Stimulated activated CD8-positive, alpha-beta memory T cell treated with anti-CD3 and anti-CD28 coated beads, Interleukin-12 subunit alpha, Interleukin-12 subunit beta, amount 100 ng/mL, for 1 hour (primary cell): Measurements from ENCODE around the gene PMEPA1.
A peak's percentile ranks its signal among the peaks of the same experiment; 100 is the strongest.

Source experiments
- DNase-seq: peaks from one replicate; pipeline ENCODE4 v3.0.0-alpha.2; 2020; ENCODE audit warnings: low read depth

Gene PMEPA1, protein sequence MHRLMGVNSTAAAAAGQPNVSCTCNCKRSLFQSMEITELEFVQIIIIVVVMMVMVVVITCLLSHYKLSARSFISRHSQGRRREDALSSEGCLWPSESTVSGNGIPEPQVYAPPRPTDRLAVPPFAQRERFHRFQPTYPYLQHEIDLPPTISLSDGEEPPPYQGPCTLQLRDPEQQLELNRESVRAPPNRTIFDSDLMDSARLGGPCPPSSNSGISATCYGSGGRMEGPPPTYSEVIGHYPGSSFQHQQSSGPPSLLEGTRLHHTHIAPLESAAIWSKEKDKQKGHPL

DNA sequence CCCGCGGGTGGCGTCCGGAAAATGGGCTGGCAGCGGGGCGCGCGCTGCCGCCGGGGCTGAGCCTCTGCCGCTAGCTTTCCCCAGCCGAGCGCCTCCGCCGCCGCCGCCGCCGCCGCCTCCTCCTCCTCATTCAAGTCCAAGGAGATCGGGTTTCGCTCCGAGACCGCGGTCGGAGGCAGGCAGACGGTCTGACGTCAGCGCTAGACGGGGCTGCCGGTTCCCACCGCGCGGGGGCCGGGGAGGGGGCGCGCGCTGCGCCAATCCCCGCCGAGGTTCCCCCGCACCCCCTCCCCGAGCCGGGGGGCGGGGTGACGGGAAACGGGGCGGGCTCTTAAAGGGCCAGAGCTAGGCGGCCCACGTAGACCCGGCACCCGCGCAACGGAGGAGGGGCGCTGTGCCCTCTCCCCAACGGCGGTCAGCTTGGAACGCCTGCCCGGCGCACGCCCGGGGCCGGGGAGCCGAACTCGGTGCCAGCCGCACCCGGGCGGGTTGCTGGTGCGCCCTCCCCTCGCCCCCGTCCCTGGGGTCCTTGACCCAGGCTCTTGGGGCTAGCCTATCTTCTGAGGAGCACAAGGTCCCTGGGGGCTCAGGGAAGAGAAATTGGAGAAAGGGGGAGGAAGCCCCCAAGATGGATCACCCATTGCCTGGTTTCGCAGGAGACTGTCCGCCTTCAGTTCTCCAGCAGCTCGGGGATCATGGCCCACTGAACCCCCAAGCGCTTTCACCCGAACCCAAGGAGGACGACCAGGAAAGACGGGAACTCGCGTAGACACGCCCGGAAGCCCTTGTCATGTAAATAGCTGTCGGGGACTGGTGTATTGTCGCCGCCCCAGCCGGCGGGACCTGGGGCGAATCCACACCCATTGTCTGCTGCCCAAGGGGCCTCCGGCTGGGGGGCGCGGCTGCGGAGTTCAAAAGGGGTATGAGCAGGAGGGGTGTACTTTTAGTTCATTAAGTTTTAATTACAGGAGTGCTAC lies at the start of gene PMEPA1:
Gene PMEPA1 (minus strand): TSS at position 193 of the 977 bp plus-strand sequence. CDS start 433 bp downstream, outside the sequence.
- peak; percentile 85 for DNase-seq

DNA sequence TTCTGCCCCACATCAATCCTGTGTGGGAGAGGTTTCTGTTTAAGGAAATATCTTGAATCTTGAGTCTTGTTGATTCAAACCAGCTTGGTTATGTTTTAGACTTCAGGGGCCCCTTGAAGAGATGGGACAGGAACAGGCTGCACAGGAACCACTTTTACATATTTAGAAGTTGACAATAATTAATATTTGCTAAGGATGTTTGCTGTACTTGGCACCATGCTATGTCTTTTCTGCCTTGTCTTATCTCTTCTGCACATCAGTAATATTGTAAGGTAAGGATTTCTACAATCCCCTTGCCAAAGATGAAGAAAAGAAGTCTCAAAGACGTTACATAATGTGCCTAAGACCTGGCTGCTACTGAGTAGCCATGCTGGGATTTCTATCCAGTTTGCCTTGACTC lies 48.0 kb upstream of the PMEPA1 start:
- DNase-seq: no peak

DNA sequence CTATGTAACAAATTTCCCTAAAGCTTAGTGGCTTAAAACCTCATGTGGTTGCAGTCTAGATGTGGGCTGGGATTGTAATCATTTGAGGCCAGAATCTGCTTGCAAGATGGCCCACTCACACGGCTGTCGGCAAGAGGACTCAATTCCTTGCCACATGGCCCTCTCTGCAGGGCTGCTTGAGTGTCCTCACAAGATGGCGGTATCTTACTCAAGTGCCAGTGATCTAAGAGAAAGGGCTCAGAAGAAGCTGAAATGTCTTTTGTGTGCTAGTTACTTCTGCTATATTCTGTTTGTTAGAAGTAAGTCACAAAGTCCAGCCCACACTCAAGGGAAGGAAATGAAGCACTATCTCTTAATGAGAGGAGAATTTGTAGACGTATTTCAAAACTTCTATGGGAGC lies 47.1 kb upstream of the PMEPA1 start:
- DNase-seq: no peak

DNA sequence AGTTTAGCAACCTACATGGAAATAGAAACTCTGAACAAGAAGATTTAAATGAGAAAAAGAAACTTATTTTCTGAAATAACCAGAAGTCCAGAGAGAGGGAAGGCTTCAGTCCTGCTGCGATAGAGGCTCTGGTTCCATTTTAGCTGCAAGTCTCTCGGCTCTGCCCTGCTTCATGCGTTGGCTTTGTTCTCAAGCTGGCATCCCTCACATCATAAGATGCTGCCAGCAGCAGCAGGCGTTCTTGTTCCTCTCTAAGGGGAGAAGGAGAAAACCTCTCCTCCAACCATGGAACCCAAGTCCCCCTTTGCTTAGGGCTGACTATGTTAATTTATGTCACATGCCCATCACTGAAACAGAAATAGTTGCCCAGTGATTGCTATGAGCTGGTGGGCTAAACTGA lies 46.4 kb upstream of the PMEPA1 start:
- no peak for DNase-seq

DNA sequence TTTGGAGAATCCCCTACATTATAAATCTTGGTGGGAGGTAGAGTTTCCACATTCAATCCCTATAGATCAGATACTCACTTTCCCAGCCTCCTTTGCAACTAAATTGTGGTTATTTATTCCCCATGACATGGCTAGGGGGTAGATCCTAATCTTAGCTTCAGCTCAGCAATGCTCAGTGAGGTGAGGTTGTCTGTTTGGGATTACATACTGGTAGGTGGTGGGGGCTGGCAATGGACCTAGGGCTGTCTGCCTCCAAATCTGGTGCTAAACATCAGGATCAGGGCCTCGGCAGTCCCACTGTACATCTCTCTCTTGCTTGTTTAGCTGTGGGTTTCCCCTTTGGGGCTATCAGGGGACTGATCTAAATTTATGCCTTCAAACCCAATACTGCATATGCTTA lies 45.8 kb upstream of the PMEPA1 start:
- no peak for DNase-seq

DNA sequence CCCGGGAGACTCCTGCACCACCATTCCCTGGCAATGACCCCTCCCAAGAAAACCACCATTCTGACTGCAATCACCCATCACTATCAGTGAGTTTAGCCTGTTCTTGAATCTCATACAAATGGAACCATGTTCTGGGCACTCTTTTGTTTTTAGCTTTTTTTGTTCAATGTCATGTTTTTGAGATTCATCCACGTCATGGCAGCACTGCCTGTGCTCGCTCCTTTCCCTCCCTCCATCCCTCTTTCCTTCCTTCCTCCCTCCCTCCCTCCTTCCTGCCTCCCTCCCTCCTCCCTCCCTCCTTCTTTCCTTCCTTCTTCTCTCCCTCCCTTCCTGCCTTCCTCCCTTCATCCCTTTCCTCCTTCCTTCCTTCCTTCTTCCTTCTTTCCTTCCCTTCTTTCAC lies 44.4 kb upstream of the PMEPA1 start:
- no peak for DNase-seq

DNA sequence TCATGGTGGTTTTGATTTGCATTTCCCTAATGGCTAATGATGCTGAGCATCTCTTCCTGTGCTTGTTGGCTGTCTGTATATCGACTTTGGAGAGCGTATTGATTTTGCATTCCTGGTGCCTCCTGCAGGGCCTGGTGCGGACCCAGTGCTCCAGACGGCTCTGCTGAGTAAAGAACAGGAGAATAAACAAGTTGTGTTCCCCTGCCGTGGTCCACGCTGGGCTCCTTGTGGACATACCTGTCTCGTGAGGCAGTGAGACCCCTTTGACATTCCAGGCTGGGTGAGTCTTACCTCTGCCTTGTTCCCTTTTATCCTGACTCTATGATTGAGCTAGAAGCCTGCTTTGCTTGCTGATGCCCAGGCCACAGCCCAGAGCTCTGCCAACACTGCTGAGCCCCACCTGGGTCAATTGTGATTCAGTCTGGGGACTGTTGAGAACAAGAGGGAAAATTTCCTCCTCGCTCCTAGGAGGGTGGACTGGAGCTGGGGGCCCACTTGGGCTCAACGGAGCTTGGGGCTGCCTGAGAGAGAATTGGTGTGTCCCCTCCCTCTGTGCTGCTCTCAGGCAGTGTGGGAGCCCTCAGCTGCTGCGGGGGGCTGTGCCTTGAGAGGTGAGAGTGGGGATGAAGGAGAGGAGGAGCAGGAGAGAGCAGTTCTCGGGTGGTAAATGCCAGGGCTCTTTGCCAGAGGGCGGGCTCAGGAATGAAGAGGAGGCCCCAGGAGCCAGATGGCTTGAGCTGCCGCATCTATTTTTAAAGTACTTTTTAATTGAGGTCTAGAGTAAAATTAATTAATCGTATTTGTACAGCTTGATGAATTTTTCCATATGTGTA lies 43.7 kb upstream of the PMEPA1 start:
- DNase-seq: no peak

DNA sequence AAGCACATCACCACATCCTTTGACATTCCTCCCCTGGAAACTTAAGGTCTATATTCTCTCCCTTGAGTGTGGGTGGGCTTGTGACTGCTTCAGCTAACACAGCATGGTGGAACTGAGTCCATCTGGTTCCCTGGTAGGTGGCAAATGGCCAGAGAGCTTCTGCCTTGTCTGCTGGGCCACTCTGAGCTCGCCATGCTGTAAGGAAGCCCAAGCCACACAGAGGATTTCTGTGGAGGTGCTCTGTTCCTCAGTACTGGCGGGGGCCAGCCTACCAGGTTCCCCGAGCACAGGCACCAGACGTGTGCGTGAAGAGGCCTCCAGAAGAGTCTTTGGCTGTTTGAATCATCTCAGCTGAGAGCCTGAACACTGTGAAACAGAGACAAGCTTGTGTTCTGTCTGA lies 41.6 kb upstream of the PMEPA1 start:
- no peak for DNase-seq

DNA sequence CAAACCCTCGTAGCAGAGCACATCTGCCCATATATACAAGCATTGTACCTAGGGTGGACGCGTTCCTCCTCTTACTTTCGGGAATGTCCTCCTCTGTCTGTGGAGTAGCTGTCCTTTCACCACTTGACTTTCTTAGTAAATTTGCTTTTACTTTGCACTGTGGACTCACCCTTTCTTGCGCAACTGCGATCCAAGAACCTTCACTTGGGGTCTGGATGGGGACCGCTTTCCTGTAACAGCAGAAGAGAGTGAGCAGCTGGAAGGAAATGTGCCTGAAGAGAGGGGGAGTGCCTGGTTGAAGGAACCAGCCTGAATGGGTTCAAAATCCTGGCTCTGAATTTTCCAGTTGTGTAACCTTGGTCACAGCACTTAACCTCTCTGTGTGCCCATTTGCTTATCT lies 40.1 kb upstream of the PMEPA1 start:
- no peak for DNase-seq

DNA sequence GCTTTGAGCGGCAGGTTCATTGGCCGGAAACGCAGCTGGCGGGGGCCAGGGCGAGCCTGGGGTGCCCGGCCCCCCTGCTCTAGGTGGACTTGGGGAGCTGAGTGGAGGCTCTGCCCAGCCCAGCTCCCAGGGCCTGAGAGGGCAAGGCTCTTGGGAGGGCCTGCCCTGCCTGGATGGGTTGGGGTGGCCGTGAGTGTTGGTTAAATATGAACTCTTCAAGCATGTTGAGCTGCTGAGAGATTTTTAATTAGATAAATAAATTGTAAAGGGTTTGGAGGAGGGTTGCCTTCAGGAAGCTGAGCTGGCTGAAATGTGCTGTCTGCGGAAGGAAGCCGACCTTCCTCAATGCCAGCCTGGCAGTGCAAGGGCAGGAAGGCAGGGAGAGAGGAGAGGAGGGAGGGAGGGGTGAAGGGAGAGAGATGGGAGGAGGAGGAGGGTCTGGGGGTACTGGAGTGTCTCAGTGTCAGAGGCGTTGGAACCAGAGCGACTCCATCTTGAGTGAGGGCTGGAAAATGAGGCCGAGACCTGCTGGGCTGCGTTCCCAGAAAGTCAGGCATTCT lies 39.4 kb upstream of the PMEPA1 start:
- DNase-seq: no peak

DNA sequence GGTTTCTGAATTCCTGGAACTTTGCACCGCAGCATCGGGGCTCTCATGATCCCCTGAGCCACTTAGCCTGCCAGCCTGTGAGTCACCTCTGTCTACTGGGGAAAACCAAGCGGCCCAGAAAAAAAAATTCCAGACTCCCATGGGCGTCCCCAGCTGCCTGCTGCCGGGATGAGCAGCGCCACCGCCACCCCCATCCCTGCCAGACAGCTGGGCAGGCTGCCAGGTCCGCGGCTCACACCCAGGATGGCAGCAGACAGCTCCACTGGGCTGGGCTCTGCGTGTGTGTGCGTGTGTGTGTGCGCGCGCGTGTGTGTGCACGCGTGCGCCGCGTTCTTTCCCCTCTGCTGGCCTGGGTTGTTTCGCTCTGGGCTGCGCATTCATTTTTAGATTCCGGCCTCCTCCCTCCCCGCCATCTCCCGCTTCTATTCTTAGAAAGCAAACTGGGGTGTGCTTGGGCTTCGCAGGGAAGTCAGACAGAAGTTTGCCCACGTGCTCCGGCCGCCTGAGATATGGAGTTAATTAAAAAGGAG lies 38.9 kb upstream of the PMEPA1 start:
- no peak for DNase-seq

DNA sequence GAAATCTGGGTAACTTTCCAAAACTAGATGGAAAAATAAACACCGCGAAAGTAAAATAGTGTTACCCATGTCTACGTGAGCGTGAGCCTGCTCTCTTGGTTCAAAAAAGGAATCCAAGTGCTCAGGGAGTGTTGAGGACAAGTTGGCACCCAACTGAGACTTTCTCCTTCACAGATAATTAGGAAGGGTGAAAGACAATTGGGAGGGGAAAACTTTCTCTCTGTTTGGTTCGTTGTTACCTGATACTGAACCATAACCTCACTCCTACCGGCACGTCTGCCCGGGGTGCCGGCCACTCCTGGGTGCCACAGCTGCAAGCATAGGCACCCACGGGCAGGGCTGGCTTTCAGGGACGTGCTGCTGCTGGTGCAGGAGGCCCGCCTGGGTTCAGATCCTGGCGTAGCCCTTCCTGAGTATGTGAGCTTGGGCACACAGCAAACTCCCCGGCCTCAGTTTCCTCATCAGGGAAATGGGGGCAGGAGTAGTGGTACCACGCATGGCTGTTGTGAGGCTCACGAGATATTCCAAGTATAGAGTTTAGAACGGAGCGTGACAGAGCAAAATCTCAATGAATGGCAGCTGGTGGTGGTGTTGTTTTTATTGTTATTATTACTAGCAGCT lies 38.2 kb upstream of the PMEPA1 start:
- DNase-seq: no peak

DNA sequence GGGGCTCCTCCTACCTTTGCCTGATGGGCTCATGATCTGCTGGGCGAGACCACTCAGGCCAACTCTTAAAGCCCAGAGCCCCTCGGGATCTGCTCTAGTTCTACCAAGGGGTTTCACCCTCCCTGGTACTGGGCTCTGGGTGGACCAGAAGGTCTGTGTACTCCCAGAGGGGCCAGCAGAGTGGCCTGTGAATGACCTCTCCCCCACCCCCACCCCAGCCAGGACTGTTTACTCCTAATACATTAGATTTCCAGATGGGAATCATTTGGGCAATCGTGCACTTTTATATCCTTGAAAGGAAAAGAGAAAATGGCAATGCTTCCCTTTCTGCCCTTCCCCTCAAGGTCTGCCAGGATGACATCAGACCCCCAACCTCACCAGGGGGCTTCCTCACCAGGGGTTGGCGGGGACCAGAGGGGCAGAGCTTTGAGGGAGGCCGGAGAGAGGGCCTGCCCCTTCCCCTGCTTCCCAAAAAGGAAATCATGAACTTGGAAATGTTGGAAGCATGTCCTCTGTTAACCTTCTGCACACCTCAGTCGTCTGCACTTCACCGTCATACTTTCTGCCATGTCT lies 37.1 kb upstream of the PMEPA1 start:
- DNase-seq: no peak

DNA sequence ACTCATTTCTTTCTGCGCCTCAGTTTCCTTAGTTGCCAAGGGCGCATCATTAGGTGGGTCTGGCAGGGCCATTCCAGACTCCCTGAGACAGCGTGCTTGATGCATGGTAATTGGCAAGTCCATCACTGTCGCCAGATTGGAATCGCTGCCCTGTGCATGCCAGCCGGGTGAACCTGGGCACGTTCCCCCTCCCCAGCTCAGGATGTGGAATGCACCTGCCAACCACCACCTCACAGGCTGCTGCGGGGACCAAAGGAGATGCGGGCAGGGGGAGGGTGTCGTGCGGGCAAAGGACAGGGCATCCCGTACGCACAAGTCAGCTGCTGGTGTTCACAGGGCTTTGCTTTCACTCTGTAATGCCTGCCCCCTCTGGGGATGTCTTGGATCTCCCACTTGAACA lies 36.4 kb upstream of the PMEPA1 start:
- no peak for DNase-seq

DNA sequence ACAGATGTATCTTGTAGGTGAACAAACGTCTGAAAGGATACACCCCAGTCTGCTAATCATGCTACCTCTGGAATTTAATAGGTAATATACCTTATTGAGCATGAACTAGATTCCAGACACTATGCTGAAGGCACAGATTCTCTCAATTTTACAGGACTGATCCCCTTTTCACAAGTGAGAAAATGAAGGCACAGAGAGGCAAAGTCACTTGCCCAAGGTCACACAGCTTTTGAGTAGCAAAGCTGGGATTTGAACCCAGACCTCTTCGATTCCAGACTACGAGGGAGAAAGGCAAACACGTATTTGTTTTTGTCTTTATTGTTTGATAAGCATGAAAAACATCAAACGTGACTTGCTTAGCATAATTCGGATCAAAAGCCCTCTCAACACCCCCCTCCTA lies 34.4 kb upstream of the PMEPA1 start:
- DNase-seq: no peak

DNA sequence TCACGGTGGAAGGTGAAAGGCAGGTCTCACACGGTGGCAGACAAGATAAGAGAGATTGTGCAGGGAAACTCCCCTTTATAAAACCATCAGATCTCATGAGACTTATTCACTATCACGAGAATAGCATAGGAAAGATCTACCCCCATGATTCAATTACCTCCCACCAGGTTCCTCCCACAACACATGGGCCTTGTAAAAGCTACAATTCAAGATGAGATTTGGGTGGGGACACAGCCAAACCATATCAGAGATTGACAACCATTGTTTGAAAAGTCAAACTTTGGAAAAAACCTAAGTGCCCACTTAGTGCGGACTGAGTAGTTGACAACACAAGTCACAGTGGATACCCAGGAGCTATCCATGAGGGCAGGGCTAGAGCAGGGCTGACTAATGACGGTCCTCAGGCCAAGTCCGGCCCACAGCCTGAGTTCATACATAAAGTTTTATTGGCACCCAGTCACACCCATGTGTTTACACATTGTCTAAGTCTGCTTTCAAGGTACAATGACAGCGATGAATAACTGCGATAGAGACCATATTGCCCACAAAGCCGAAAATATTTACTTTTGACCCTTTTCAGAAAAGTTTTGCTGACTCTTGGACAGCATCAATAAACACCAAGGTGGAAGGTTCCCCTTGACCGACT lies 33.8 kb upstream of the PMEPA1 start:
- DNase-seq: no peak

DNA sequence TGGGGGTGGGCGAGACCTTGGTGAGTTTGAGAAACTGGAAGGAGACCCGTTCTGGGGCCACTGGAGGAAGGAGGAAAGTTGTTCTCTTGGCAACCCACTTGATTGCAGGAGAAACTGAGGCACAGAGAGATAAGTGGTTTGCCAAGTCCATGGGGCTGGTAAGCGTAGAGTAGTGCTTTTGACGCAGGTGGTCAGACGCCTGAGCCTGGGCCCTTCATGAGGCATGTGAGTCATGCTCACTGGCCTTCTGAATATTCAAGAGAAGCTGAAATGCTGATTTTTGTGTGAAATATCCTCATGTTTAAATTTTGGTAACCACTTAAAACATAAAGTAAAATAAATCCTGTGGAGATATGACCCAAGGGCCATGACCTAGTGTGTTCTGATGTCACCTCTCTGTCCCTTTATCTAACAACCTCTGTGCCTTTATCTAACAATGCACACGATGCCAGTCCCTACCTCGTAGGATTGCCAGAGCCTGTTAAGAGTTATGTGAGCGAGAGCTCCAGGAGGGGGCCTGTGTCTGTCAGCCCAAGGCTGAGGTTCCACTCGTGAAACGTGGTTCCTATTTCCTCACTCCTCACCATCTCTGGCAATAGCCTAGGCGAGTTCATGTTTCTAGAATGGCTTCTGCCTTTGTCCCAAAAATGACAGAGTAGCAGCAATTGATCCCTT lies 32.8 kb upstream of the PMEPA1 start:
- DNase-seq: no peak

DNA sequence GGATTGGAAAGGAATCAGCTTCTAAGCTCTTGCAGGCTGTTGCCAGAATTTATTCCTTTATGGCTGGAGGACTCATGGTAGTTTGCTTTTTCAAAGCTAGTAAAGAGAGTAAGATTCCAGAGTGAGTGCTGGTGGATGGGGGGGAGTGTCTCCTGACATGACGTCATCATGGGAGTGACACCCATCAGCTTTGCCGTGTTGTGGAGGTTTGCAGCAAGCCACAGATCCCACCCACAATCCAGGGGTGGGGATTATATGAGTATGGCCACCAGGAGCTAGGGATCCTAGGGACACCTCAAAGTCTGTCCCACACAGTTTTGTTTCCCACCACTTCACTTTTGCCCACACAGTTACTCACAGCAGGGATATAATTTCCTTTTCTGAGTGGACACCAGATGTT lies 28.7 kb upstream of the PMEPA1 start:
- no peak for DNase-seq

DNA sequence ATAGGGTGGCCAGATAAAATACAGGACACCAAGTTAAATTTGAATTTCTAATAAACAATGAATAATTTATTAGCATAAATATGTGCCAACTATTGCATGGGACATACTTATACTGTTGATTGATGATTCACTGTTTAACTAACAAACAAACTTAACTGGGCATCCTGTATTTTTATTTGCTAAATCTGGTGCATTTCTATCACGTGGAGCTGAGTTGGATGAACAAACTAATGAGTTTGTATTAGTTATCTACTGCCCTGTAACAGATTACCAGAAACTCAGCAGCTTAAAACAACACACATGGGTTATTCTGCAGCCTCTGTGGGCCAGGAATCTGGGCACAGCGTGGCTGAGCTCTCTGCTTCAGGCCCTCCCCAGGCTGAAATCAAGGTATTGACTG lies 28.2 kb upstream of the PMEPA1 start:
- DNase-seq: no peak

DNA sequence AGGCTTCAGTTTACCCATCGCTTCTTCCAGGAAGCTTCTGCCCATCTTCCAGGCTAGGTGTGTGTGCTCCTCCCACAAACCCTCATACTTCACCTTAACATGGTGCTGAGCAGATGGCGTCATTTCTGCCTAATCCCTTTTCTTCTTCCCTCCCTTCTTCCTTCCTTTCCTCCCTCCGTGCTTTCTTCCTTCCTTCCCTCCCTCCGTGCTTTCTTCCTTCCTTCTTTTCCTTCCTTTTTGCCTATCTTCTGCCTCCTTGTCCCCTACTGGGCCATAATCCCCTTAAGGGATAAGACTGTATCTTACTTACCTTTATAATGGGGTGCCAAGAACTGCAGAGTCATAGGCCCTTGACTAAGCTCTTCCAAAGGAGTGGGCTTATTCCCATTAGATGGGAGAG lies 27.5 kb upstream of the PMEPA1 start:
- DNase-seq: no peak
